Testis (tissue), 3 donors: ENCODE results near the gene SORCS3. TPM values are rescaled to one million over a fixed set of nuclear protein-coding genes. Genes with fewer than 3 reads are reported as not detected.

Experiments used
- DNase-seq: peaks from one replicate; pipeline ENCODE4 v3.0.0-alpha.2; 2019
- H3K27ac ChIP-seq, 2 donors: fragments of 200-600 bp; sonication (generic); one replicate each; pipeline ENCODE4 v1.5.1; 2019
- H3K27me3 ChIP-seq: fragments of 200-600 bp; sonication (generic); one replicate; pipeline ENCODE4 v1.5.1; 2019
- H3K36me3 ChIP-seq: fragments of 200-600 bp; sonication (generic); one replicate; pipeline ENCODE4 v1.5.1; 2017; ENCODE audit warnings: low read depth; ENCODE audit errors: missing control alignments
- H3K4me1 ChIP-seq: fragments of 200-600 bp; sonication (generic); one replicate; pipeline ENCODE4 v1.5.1; 2019
- H3K4me3 ChIP-seq, 2 donors: fragments of 200-600 bp; sonication (generic); one replicate each; pipeline ENCODE4 v1.5.1; 2017 to 2019
- H3K9me3 ChIP-seq: fragments of 200-600 bp; sonication (generic); one replicate; pipeline ENCODE4 v1.5.1; 2017
- CTCF ChIP-seq, 3 experiments: fragments of 450-650 bp in 2 of 3; fragments of 200-600 bp in 1 of 3; sonication (generic) in 1 of 3; IDR thresholded peaks; one replicate each; pipeline ENCODE4 v1.5.1; 2016 to 2019; ENCODE audit warnings: antibody characterized with exemption in 3 of 3, mild to moderate bottlenecking in 2 of 3, moderate library complexity in 1 of 3
- POLR2A ChIP-seq: fragments of 450-650 bp; IDR thresholded peaks from one replicate; pipeline ENCODE4 v1.6.1; 2017; ENCODE audit warnings: antibody characterized with exemption, mild to moderate bottlenecking, moderate library complexity
- WGBS, 2 donors: methylation state at CpG; one replicate each; pipeline ENCODE4 v1.1.5; 2018; 5-methylcytosine and 5-hydroxymethylcytosine counted together
- intact Hi-C: fragments of 100-400 bp; cut with DNase I; formaldehyde crosslinking; loops from one replicate; pipeline ENCODE4 v1.15.1; 2023; ENCODE audit warnings: low total_unique reads
- polyA plus RNA-seq: library from polyadenylated mRNA; stranded (reverse); fragments of 350-450 nt; fragmentation: Illumina TruSeq; extraction: RNeasy Lipid Tissue Mini Kit (QIAGEN cat#74804); gene quantifications from one replicate; pipeline ENCODE4 v1.2.3, GENCODE V29; 2014; ENCODE audit warnings: low read depth, low replicate concordance; ENCODE audit not compliant: insufficient read depth
- total RNA-seq, 2 donors: library from RNA; depleted of rRNA; stranded (reverse); fragments of >200 nt; gene quantifications; one replicate each; pipeline ENCODE4 v1.2.3, GENCODE V29; 2016

Gene SORCS3
- total and polyA plus RNA-seq, 3 donors from 2014 or later, result 1.3 to 2.2 (median 1.7) TPM

DNA sequence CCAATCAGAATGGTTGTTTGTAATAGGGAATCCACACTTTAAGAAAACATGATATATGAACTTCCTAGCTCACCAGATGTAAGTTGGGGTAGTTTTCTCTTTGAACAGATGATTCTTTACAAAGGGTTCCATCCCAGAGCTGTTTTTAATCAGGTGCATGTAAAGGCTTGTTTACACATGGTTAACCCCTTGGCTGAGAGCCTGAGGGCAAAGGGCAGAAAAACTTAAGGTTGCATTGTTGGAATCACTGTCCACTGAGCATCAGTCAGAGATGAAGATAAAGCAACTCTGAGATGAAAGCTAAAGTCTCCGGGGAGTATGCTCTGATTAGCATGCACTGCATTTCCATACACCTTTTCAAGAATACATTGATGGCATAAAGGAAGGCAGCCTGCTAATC is 518.2 kb downstream of the SORCS3 start:
- no peak for TF ChIP-seq POLR2A
- TF ChIP-seq CTCF (IDR thresholded peaks at IDR 0.05), result no peak
- intact Hi-C loops, result no loop called here
- 60 to 72% methylated on average over 1 of the region's 1 CpG for WGBS, 2 donors
- Histone ChIP-seq H3K27ac (no peak overlapping the region), H3K4me1 (no peaks in the 10 kb centered on the region), H3K9me3 (no peaks in the 10 kb centered on the region), H3K36me3 (no peaks in the 10 kb centered on the region), H3K27me3 (no peaks in the 10 kb centered on the region), H3K4me3 (no peak overlapping the region)
- no peak for DNase-seq

GRCh38 chr10:105161149-105161548 is 520.1 kb downstream of the SORCS3 start:
- intact Hi-C loops, result no loop called here
- TF ChIP-seq POLR2A (no peak), CTCF (IDR thresholded peaks at IDR 0.05) (no peak)
- Histone ChIP-seq H3K27ac (no peak overlapping the region), H3K9me3 (no peaks in the 10 kb centered on the region), H3K4me1 (no peaks in the 10 kb centered on the region), H3K27me3 (no peaks in the 10 kb centered on the region), H3K36me3 (no peaks in the 10 kb centered on the region), H3K4me3 (no peak overlapping the region)
- no peak for DNase-seq
- WGBS, 2 donors, result 90 to 94% methylated on average over 4 of the region's 4 CpGs

DNA sequence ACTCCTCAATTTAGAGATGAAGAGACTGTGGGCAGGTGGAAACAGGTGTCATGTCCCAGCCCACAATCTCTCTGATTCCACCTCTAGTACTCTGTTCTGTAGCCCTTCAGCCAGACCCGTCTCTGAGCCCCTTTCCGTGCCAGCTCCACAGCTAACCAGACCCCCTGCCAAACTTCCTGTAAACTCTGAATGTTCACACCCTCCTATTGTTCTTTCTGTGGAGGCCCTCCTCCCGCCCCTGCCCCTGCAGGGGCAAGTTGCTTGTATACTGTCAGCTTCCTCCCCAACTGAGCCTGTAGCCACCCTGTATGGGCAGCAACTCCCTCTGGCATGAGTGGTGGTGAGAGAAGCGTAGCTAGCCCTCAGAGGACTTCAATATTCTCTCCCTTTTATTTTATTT is 520.7 kb downstream of the SORCS3 start:
- Histone ChIP-seq H3K27me3 (no peaks in the 10 kb centered on the region), H3K27ac (no peak overlapping the region), H3K9me3 (no peaks in the 10 kb centered on the region), H3K36me3 (no peaks in the 10 kb centered on the region), H3K4me3 (no peak overlapping the region), H3K4me1 (no peaks in the 10 kb centered on the region)
- no peak for DNase-seq
- 63 to 80% methylated on average over 4 of the region's 4 CpGs for WGBS, 2 donors
- TF ChIP-seq POLR2A (no peak), CTCF (IDR thresholded peaks at IDR 0.05) (no peak)
- intact Hi-C loops, result no loop called here

DNA sequence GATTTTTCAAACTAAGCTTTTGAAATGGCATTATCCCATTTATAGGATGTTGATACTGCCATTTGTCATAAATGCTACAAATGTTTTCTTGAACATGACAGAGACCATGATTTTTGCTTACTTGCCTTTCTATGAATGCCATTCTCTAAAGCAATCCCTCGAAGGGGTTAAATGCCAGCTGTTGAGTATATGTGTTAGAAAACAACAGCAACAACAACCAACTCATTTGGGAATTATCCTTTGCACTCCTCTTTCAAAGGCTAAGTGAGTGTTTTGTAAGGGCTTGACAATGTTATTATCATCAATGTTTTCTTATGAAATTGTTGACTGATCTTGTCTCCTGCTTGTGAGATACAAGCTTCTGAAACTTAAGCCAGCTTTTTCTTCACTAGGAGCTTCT is 529.4 kb downstream of the SORCS3 start:
- WGBS, 2 donors, result 82 to 84% methylated on average over 1 of the region's 1 CpG
- Histone ChIP-seq H3K4me1 (no peaks in the 10 kb centered on the region), H3K27ac (no peak overlapping the region), H3K9me3 (no peaks in the 10 kb centered on the region), H3K27me3 (no peaks in the 10 kb centered on the region), H3K4me3 (no peak overlapping the region), H3K36me3 (no peaks in the 10 kb centered on the region)
- DNase-seq, result no peak
- TF ChIP-seq CTCF (IDR thresholded peaks at IDR 0.05), result no peak
- TF ChIP-seq POLR2A, result no peak
- intact Hi-C loops, result no loop called here

- no peak overlapping the region for H3K27ac ChIP-seq
- H3K4me3 ChIP-seq, result no peak overlapping the region
- TF ChIP-seq POLR2A, result no peak
- no peak for TF ChIP-seq CTCF (IDR thresholded peaks at IDR 0.05)
- WGBS, 2 donors, result 81 to 88% methylated on average over 3 of the region's 3 CpGs
- H3K9me3 ChIP-seq, result no peaks in the 10 kb centered on the region
- no peaks in the 10 kb centered on the region for H3K36me3 ChIP-seq
- intact Hi-C loops, result no loop called here
- no peak for DNase-seq
- H3K27me3 ChIP-seq, result no peaks in the 10 kb centered on the region
- no peaks in the 10 kb centered on the region for H3K4me1 ChIP-seq
These were observed 530.9 kb downstream of the SORCS3 start for GRCh38 chr10:105171945-105172344.
